ENCODE data around the gene FREM1. TPM values are rescaled to one million over a fixed set of nuclear protein-coding genes. Genes with fewer than 3 reads are reported as not detected.

The FREM1 gene
- total RNA-seq, 4 donors from 2014 or later = 3.3 to 7.1 (median 5.2) TPM

DNA sequence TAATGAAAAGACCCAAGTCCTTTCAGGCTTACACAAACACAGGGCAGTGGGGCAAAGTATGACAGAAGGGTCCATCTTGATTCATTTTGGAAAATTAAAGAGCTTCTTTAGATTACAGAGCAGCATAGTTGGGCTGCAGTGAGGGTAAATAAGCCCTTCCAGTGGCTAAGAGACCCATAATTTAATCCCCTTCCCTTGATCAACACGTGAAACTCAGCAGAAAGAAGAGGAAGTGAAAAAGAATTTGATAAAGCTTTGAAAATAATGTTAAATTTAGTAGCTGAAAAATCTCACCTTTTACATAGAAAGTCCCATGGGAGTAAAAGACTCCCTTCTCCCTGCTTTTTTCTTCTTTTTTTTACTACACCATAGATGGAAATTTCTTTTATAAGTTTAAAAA, 87.6 kb downstream of the FREM1 start:
- Histone ChIP-seq H3K9me3 (no peaks in the 10 kb centered on the region), H3K36me3 (peaks cover 0 to 8% (median 0%) of the 10 kb centered on the region in 3 donors), H3K4me1 (no peaks in the 10 kb centered on the region), H3K27me3 (no peaks in the 10 kb centered on the region), H3K27ac (no peak overlapping the region), H3K4me3 (no peak overlapping the region)
- no peak for DNase-seq (ENCODE audit: low spot score in 2 of 2)
- TF ChIP-seq POLR2A (IDR thresholded peaks at IDR 0.05) (no peak), CTCF (IDR thresholded peaks at IDR 0.05) (no peak), EP300 (IDR thresholded peaks at IDR 0.05) (no peak)
- WGBS, 2 donors = 81 to 83% methylated on average over 1 of the region's 1 CpG

- 55 to 62% methylated on average over 4 of the region's 4 CpGs for whole genome bisulfite sequencing, 2 donors
- peaks cover 0 to 8% (median 0%) of the 10 kb centered on the region in 3 donors for H3K36me3 ChIP-seq
- no peak overlapping the region for H3K4me3 ChIP-seq
- no peaks in the 10 kb centered on the region for H3K9me3 ChIP-seq
- H3K27me3 ChIP-seq = no peaks in the 10 kb centered on the region
- no peak overlapping the region for H3K27ac ChIP-seq
- no peaks in the 10 kb centered on the region for H3K4me1 ChIP-seq
- TF ChIP-seq CTCF (IDR thresholded peaks at IDR 0.05) (no peak), POLR2A (IDR thresholded peaks at IDR 0.05) (no peak), EP300 (IDR thresholded peaks at IDR 0.05) (no peak)
- no peak for DNase-seq (ENCODE audit: low spot score in 2 of 2)
These were observed 91.0 kb downstream of the FREM1 start for GRCh38 chr9:14819183-14819582.

DNA sequence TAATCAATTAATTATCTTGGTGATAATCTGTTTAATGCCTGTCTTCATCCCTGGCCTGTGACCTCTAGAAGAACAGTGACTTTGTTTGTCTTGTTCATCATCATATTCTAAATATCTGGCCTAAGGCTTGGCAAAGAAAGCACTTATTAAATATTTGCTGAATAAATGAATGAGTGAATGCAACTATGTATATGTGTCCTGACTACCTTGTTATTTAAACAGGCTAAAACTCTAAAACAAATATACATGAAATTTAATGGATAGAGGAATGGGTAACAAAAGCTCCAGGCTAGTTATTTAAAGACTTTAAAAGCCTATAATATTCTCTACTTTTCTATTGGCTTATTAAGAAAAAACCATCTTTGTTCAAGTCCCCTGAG, 96.0 kb downstream of the FREM1 start:
- H3K9me3 ChIP-seq = no peaks in the 10 kb centered on the region
- H3K4me3 ChIP-seq = no peak overlapping the region
- H3K27ac ChIP-seq = no peak overlapping the region
- no peaks in the 10 kb centered on the region for H3K36me3 ChIP-seq
- no peaks in the 10 kb centered on the region for H3K27me3 ChIP-seq
- DNase-seq (ENCODE audit: low spot score in 2 of 2) = no peak
- TF ChIP-seq POLR2A (IDR thresholded peaks at IDR 0.05) (no peak), EP300 (IDR thresholded peaks at IDR 0.05) (no peak), CTCF (IDR thresholded peaks at IDR 0.05) (no peak)
- H3K4me1 ChIP-seq = peaks cover 0 to 3% (median 0%) of the 10 kb centered on the region in 4 donors

DNA sequence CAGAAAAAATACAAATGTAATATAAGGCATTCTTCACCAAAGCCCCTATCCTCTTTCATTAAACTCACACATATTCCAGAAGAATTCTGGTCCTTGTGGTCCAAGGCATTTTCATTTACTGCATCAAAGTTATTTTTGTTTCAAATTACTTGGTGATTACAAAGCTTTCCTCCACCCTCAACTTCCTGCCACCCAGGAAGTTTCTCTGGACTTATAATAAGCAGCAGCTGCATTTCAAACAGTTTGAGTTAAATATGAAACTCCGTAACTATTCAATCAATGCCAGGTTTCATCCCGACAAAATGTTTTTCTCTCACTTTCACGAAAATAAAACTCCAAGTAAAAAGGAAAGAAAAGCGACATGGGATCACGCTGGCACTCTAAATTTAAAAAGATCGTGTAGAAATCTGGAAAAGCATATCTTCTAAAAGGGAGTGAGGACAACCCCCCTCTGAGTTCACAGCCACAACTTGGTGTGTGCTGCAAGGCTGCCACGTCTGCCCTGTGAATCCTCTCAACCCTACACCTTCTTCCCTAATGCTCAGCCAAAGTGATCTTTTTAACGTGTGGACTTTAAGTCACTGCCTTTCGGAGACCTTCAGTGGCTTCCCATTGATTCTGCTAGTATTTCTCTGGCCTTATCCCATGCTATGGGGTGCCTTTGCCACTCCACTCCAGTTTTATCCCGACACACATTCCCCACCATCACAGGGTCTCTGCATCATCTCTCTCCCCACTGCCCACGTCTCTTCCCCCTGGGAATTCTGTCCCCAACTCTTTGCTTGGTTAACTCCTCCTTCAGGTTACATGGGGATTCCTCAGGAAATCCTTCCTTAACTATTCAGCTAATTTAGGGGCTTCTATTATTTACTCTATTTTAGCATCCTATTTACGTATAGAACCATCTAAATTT, 96.6 kb downstream of the FREM1 start:
- no peak for DNase-seq (ENCODE audit: low spot score in 2 of 2)
- Histone ChIP-seq H3K36me3 (no peaks in the 10 kb centered on the region), H3K4me3 (no peak overlapping the region)

More for the DNA sequence above, 96.6 kb downstream of the FREM1 start:
- TF ChIP-seq EP300 (IDR thresholded peaks at IDR 0.05) (no peak), CTCF (IDR thresholded peaks at IDR 0.05) (no peak), POLR2A (IDR thresholded peaks at IDR 0.05) (no peak)
- H3K27ac ChIP-seq = peak overlapping the region in 1 of 4 donors; percentile 26
- peaks cover 0 to 3% (median 0%) of the 10 kb centered on the region in 4 donors for H3K4me1 ChIP-seq
- no peaks in the 10 kb centered on the region for H3K27me3 ChIP-seq
- no peaks in the 10 kb centered on the region for H3K9me3 ChIP-seq
- WGBS, 2 donors = 56 to 62% methylated on average over 12 of the region's 12 CpGs

Measured in tibial nerve (tissue), 4 donors.